HL-60 (cell line): Measurements from ENCODE around the gene TMEM79.

Experiments used
- GABPA ChIP-seq: IDR thresholded peaks from 2 replicates; pipeline ENCODE4 v1.6.1; 2012; ENCODE audit warnings: low read depth
- POLR2AphosphoS5 ChIP-seq: IDR thresholded peaks from 2 replicates; pipeline ENCODE4 v1.6.1; 2012; ENCODE audit warnings: low read depth
- SPI1 ChIP-seq: IDR thresholded peaks from 2 replicates; pipeline ENCODE4 v1.6.1; 2012; ENCODE audit warnings: low read depth, mild to moderate bottlenecking, borderline replicate concordance
- TF ChIP-seq, protein P1 (sequence below): IDR thresholded peaks from 2 replicates; pipeline ENCODE4 v1.6.1; 2012; ENCODE audit warnings: low read depth; ENCODE audit not compliant: insufficient replicate concordance
- TF ChIP-seq, protein P2 (sequence below): IDR thresholded peaks from one replicate; pipeline ENCODE4 v1.5.1; 2011; ENCODE audit warnings: low read length, control low read depth, inconsistent platforms; ENCODE audit not compliant: insufficient read depth

DNA sequence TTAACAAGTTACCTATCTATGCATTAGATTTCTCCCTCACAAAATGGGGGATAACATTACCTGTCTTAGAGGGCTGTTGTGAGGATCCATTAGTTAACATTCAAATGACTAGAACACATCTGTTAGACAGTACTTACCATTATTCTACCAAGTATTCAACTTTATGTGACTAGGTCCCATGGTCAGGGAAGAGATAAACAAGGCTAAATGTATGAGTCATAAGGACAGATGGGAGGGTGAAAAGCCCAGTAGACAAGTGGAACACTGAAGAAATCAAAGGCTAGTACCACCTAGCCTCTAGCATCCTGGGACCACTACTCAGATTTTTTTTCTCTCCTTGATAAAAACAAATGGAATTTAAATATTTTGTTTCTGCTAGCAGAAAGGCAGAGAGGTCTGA is 24.0 kb downstream of the TMEM79 start:
- TF ChIP-seq, protein P1, sequence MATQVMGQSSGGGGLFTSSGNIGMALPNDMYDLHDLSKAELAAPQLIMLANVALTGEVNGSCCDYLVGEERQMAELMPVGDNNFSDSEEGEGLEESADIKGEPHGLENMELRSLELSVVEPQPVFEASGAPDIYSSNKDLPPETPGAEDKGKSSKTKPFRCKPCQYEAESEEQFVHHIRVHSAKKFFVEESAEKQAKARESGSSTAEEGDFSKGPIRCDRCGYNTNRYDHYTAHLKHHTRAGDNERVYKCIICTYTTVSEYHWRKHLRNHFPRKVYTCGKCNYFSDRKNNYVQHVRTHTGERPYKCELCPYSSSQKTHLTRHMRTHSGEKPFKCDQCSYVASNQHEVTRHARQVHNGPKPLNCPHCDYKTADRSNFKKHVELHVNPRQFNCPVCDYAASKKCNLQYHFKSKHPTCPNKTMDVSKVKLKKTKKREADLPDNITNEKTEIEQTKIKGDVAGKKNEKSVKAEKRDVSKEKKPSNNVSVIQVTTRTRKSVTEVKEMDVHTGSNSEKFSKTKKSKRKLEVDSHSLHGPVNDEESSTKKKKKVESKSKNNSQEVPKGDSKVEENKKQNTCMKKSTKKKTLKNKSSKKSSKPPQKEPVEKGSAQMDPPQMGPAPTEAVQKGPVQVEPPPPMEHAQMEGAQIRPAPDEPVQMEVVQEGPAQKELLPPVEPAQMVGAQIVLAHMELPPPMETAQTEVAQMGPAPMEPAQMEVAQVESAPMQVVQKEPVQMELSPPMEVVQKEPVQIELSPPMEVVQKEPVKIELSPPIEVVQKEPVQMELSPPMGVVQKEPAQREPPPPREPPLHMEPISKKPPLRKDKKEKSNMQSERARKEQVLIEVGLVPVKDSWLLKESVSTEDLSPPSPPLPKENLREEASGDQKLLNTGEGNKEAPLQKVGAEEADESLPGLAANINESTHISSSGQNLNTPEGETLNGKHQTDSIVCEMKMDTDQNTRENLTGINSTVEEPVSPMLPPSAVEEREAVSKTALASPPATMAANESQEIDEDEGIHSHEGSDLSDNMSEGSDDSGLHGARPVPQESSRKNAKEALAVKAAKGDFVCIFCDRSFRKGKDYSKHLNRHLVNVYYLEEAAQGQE: no peak
- TF ChIP-seq, protein P2, sequence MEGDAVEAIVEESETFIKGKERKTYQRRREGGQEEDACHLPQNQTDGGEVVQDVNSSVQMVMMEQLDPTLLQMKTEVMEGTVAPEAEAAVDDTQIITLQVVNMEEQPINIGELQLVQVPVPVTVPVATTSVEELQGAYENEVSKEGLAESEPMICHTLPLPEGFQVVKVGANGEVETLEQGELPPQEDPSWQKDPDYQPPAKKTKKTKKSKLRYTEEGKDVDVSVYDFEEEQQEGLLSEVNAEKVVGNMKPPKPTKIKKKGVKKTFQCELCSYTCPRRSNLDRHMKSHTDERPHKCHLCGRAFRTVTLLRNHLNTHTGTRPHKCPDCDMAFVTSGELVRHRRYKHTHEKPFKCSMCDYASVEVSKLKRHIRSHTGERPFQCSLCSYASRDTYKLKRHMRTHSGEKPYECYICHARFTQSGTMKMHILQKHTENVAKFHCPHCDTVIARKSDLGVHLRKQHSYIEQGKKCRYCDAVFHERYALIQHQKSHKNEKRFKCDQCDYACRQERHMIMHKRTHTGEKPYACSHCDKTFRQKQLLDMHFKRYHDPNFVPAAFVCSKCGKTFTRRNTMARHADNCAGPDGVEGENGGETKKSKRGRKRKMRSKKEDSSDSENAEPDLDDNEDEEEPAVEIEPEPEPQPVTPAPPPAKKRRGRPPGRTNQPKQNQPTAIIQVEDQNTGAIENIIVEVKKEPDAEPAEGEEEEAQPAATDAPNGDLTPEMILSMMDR: no peak
- TF ChIP-seq POLR2AphosphoS5: no peak
- no peak for TF ChIP-seq GABPA
- TF ChIP-seq SPI1: no peak
